Cardiac fibroblast (primary cell): ENCODE measurements around the gene ZNF223.

Experiments used
- DNase-seq, 2 donors: peaks; one replicate each; pipeline versions ENCODE4 v3.0.0 to v3.0.0-alpha.2; 2010; ENCODE audit warnings: low read depth in 2 of 2
- H3K4me3 ChIP-seq, 2 donors: replicated peaks in 1 of 2; 1 replicate in 1 of 2; 2 replicates in 1 of 2; pipeline ENCODE4 v1.5.1; 2011; ENCODE audit warnings: low read depth in 2 of 2, low read length in 2 of 2, mild to moderate bottlenecking in 2 of 2, moderate library complexity in 1 of 2
- CTCF ChIP-seq: IDR thresholded peaks from one replicate; pipeline ENCODE4 v1.5.1; 2011; ENCODE audit warnings: low read depth, mild to moderate bottlenecking, low read length, inconsistent platforms

Gene ZNF223

GRCh38 chr19:44032001-44032610 lies 19.7 kb upstream of the ZNF223 start:
- H3K4me3 ChIP-seq = no peak overlapping the region
- no peak for TF ChIP-seq CTCF
- DNase-seq = peak in 1 of 2 donors; percentile 5

- DNase-seq = no peak
- H3K4me3 ChIP-seq = no peak overlapping the region
- TF ChIP-seq CTCF = no peak
Measured at GRCh38 chr19:44042147-44042546, 9.7 kb upstream of the ZNF223 start.

- DNase-seq = peak in 1 of 2 donors; percentile 8
- no peak for TF ChIP-seq CTCF
- peak overlapping the region; percentile 90 to 95 for H3K4me3 ChIP-seq
Measured at GRCh38 chr19:44050740-44051649, 841 bp upstream of the ZNF223 start.

GRCh38 chr19:44055870-44056269 lies 4.0 kb downstream of the ZNF223 start:
- DNase-seq = no peak
- no peak for TF ChIP-seq CTCF
- no peak overlapping the region for H3K4me3 ChIP-seq

GRCh38 chr19:44059229-44059628 lies 7.4 kb downstream of the ZNF223 start:
- no peak for DNase-seq
- no peak for TF ChIP-seq CTCF
- no peak overlapping the region for H3K4me3 ChIP-seq

GRCh38 chr19:44061038-44061437 lies 9.2 kb downstream of the ZNF223 start:
- DNase-seq = no peak
- no peak overlapping the region for H3K4me3 ChIP-seq
- no peak for TF ChIP-seq CTCF
